ENCODE results near the gene COL8A2.

The COL8A2 gene

GRCh38 chr1:36116901-36117300 lies 8.1 kb downstream of the COL8A2 start:
- H3K4me1 ChIP-seq (ENCODE audit: low read depth, poor library complexity, severe bottlenecking), result no peaks in the 10 kb centered on the region

GRCh38 chr1:36115931-36116330 lies 9.1 kb downstream of the COL8A2 start:
- no peak overlapping the region for H3K9ac ChIP-seq
- no peaks in the 10 kb centered on the region for H3K79me2 ChIP-seq (ENCODE audit: insufficient read depth, low read depth)
- no peak overlapping the region for H3K4me2 ChIP-seq
- no peak overlapping the region for H2AFZ ChIP-seq (ENCODE audit: low read depth)
- H3K4me1 ChIP-seq (ENCODE audit: low read depth, poor library complexity, severe bottlenecking), result no peaks in the 10 kb centered on the region
- H4K20me1 ChIP-seq (ENCODE audit: insufficient read depth), result no peaks in the 10 kb centered on the region
- H3K27me3 ChIP-seq (ENCODE audit: insufficient read depth, low read depth), result no peaks in the 10 kb centered on the region
- no peak overlapping the region for H3K4me3 ChIP-seq (IDR thresholded peaks at IDR 0.05; ENCODE audit: insufficient read depth, low read depth, low read length)
- no peak overlapping the region for H3K27ac ChIP-seq
- H3K36me3 ChIP-seq (ENCODE audit: insufficient read depth), result no peaks in the 10 kb centered on the region
- no peak for TF ChIP-seq CTCF (conservative IDR thresholded peaks at IDR 0.05; ENCODE audit: low read depth, low read length)

More at GRCh38 chr1:36116901-36117300, 8.1 kb downstream of the COL8A2 start:
- no peak for TF ChIP-seq CTCF (conservative IDR thresholded peaks at IDR 0.05; ENCODE audit: low read depth, low read length)
- H3K27ac ChIP-seq, result no peak overlapping the region
- H3K79me2 ChIP-seq (ENCODE audit: insufficient read depth, low read depth), result no peaks in the 10 kb centered on the region
- H3K4me2 ChIP-seq, result no peak overlapping the region
- H4K20me1 ChIP-seq (ENCODE audit: insufficient read depth), result no peaks in the 10 kb centered on the region
- no peak overlapping the region for H3K4me3 ChIP-seq (IDR thresholded peaks at IDR 0.05; ENCODE audit: insufficient read depth, low read depth, low read length)
- H3K9ac ChIP-seq, result no peak overlapping the region
- H3K27me3 ChIP-seq (ENCODE audit: insufficient read depth, low read depth), result no peaks in the 10 kb centered on the region
- no peak overlapping the region for H2AFZ ChIP-seq (ENCODE audit: low read depth)
- H3K36me3 ChIP-seq (ENCODE audit: insufficient read depth), result no peaks in the 10 kb centered on the region

- Histone ChIP-seq H4K20me1 (ENCODE audit: insufficient read depth) (no peaks in the 10 kb centered on the region), H3K79me2 (ENCODE audit: insufficient read depth, low read depth) (no peaks in the 10 kb centered on the region), H3K9ac (no peak overlapping the region), H3K4me2 (no peak overlapping the region), H3K27me3 (ENCODE audit: insufficient read depth, low read depth) (no peaks in the 10 kb centered on the region), H2AFZ (ENCODE audit: low read depth) (no peak overlapping the region), H3K4me3 (IDR thresholded peaks at IDR 0.05; ENCODE audit: insufficient read depth, low read depth, low read length) (no peak overlapping the region), H3K4me1 (ENCODE audit: low read depth, poor library complexity, severe bottlenecking) (no peaks in the 10 kb centered on the region), H3K27ac (no peak overlapping the region), H3K36me3 (ENCODE audit: insufficient read depth) (no peaks in the 10 kb centered on the region)
- no peak for TF ChIP-seq CTCF (conservative IDR thresholded peaks at IDR 0.05; ENCODE audit: low read depth, low read length)
These were observed 9.8 kb downstream of the COL8A2 start for GRCh38 chr1:36115200-36115669.

GRCh38 chr1:36114371-36114770 lies 10.7 kb downstream of the COL8A2 start:
- no peaks in the 10 kb centered on the region for H4K20me1 ChIP-seq (ENCODE audit: insufficient read depth)
- H3K4me3 ChIP-seq (IDR thresholded peaks at IDR 0.05; ENCODE audit: insufficient read depth, low read depth, low read length), result no peak overlapping the region
- no peak overlapping the region for H2AFZ ChIP-seq (ENCODE audit: low read depth)

More at GRCh38 chr1:36114371-36114770, 10.7 kb downstream of the COL8A2 start:
- Histone ChIP-seq H3K27me3 (ENCODE audit: insufficient read depth, low read depth) (no peaks in the 10 kb centered on the region), H3K79me2 (ENCODE audit: insufficient read depth, low read depth) (no peaks in the 10 kb centered on the region), H3K27ac (no peak overlapping the region), H3K36me3 (ENCODE audit: insufficient read depth) (no peaks in the 10 kb centered on the region), H3K4me2 (no peak overlapping the region), H3K4me1 (ENCODE audit: low read depth, poor library complexity, severe bottlenecking) (no peaks in the 10 kb centered on the region), H3K9ac (no peak overlapping the region)
- no peak for TF ChIP-seq CTCF (conservative IDR thresholded peaks at IDR 0.05; ENCODE audit: low read depth, low read length)
